ENCODE measurements around the gene IMPG1. TPM values are rescaled to one million over a fixed set of nuclear protein-coding genes. Genes with fewer than 3 reads are reported as not detected.

The IMPG1 gene
- total RNA-seq, 2 donors from 2014 or later: not detected

DNA sequence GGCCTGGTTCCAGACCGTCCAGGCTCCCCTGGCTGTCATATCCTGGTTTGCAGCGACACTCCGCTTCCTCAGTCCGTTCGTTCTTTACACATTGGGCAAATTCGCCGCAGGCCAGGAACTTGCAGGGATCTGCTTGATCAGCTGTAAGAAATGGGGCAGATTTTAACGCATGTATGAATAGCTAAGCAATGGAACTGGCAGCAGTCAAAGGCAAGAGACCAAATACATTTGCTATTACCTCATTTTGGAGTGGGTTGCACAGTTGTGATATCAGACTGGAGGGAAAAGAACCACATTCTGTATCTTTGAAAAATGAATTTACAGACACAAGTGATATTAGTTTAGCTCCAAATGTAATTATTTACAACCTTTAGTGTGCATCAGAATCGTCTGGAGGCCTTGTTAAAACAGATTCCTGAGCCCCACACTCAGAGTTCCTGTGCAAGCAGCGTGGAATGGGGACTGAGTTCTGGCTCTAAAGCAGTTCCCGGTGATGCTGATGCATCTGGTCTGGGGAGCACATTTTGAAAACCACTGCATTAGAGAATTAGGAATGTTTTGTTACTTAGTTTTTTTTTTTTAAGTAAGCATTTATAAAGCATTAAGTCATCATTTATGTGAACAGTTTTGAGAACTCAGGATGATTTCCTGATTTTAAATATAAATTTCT lies 141.3 kb downstream of the IMPG1 start:
- no peaks in the 10 kb centered on the region for H3K27me3 ChIP-seq (ENCODE audit: control insufficient read depth, insufficient read depth, low read length, poor library complexity, severe bottlenecking)

GRCh38 chr6:75926293-75927168 lies 145.9 kb downstream of the IMPG1 start:
- H3K36me3 ChIP-seq (ENCODE audit: control insufficient read depth, insufficient read depth, low read length): no peaks in the 10 kb centered on the region
- H3K4me3 ChIP-seq (ENCODE audit: low read length): no peak overlapping the region
- Mint-ChIP-seq H3K27me3 (ENCODE audit: insufficient read depth) (no peaks in the 10 kb centered on the region), H3K27ac (no peak overlapping the region), H3K9me3 (no peaks in the 10 kb centered on the region), H3K4me1 (peaks cover 4% of the 10 kb centered on the region), H3K4me3 (no peak overlapping the region), H3K36me3 (ENCODE audit: low read depth) (no peaks in the 10 kb centered on the region)
- WGBS, 2 experiments (ENCODE audit: insufficient coverage in 1 of 2, insufficient read length in 1 of 2): 85 to 92% methylated on average over 2 to 5 of the region's 5 CpGs
- no peak overlapping the region for H3K27ac ChIP-seq (ENCODE audit: low read depth, low read length)
- no peaks in the 10 kb centered on the region for H3K27me3 ChIP-seq (ENCODE audit: control insufficient read depth, insufficient read depth, low read length, poor library complexity, severe bottlenecking)
- H3K4me1 ChIP-seq (ENCODE audit: control insufficient read depth, insufficient read depth, low read length): no peaks in the 10 kb centered on the region
- no peaks in the 10 kb centered on the region for H3K9me3 ChIP-seq (ENCODE audit: control insufficient read depth, low read length)
- H3K9ac ChIP-seq (ENCODE audit: extremely low read depth, low read length, poor library complexity, severe bottlenecking): no peak overlapping the region
- TF ChIP-seq, protein P1, sequence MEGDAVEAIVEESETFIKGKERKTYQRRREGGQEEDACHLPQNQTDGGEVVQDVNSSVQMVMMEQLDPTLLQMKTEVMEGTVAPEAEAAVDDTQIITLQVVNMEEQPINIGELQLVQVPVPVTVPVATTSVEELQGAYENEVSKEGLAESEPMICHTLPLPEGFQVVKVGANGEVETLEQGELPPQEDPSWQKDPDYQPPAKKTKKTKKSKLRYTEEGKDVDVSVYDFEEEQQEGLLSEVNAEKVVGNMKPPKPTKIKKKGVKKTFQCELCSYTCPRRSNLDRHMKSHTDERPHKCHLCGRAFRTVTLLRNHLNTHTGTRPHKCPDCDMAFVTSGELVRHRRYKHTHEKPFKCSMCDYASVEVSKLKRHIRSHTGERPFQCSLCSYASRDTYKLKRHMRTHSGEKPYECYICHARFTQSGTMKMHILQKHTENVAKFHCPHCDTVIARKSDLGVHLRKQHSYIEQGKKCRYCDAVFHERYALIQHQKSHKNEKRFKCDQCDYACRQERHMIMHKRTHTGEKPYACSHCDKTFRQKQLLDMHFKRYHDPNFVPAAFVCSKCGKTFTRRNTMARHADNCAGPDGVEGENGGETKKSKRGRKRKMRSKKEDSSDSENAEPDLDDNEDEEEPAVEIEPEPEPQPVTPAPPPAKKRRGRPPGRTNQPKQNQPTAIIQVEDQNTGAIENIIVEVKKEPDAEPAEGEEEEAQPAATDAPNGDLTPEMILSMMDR (conservative IDR thresholded peaks at IDR 0.05): no peak
- DNase-seq: no peak

More for the DNA sequence above, 141.3 kb downstream of the IMPG1 start:
- no peak overlapping the region for H3K27ac ChIP-seq (ENCODE audit: low read depth, low read length)
- WGBS, 2 experiments (ENCODE audit: insufficient coverage in 1 of 2, insufficient read length in 1 of 2): 83 to 88% methylated on average over 9 to 11 of the region's 11 CpGs
- no peak for DNase-seq
- no peaks in the 10 kb centered on the region for H3K36me3 ChIP-seq (ENCODE audit: control insufficient read depth, insufficient read depth, low read length)
- TF ChIP-seq, protein P1 (conservative IDR thresholded peaks at IDR 0.05): no peak
- H3K4me3 Mint-ChIP-seq: no peak overlapping the region
- H3K9me3 Mint-ChIP-seq: no peaks in the 10 kb centered on the region
- no peak overlapping the region for H3K9ac ChIP-seq (ENCODE audit: extremely low read depth, low read length, poor library complexity, severe bottlenecking)
- H3K4me3 ChIP-seq (ENCODE audit: low read length): no peak overlapping the region
- no peaks in the 10 kb centered on the region for H3K36me3 Mint-ChIP-seq (ENCODE audit: low read depth)
- peaks cover 3% of the 10 kb centered on the region for H3K4me1 Mint-ChIP-seq
- peaks cover 18% of the 10 kb centered on the region for H3K27me3 Mint-ChIP-seq (ENCODE audit: insufficient read depth)
- no peaks in the 10 kb centered on the region for H3K4me1 ChIP-seq (ENCODE audit: control insufficient read depth, insufficient read depth, low read length)
- no peaks in the 10 kb centered on the region for H3K9me3 ChIP-seq (ENCODE audit: control insufficient read depth, low read length)
- no peak overlapping the region for H3K27ac Mint-ChIP-seq

DNA sequence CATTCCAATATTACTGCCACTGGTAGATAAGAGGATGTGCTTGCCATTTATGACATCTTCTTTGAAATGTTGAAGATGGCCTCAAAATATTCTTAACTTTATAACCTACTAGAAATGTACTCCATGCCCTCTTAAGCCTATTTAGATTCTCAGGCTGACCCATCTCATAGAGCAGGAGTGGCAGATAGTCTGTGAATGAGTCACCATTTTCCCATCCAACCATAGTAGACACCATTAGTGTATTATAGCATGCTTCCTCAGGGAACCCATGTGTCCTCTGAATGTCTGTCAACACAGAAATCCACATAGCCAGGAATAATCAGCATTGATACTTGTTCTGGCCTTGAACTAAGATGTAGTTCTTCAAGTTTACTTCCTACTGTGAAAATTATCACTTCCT lies 150.2 kb downstream of the IMPG1 start:
- Histone ChIP-seq H3K36me3 (ENCODE audit: control insufficient read depth, insufficient read depth, low read length) (peaks cover 8% of the 10 kb centered on the region), H3K4me3 (ENCODE audit: low read length) (no peak overlapping the region), H3K9me3 (ENCODE audit: control insufficient read depth, low read length) (no peaks in the 10 kb centered on the region), H3K9ac (ENCODE audit: extremely low read depth, low read length, poor library complexity, severe bottlenecking) (no peak overlapping the region), H3K27me3 (ENCODE audit: control insufficient read depth, insufficient read depth, low read length, poor library complexity, severe bottlenecking) (no peaks in the 10 kb centered on the region), H3K27ac (ENCODE audit: low read depth, low read length) (no peak overlapping the region), H3K4me1 (ENCODE audit: control insufficient read depth, insufficient read depth, low read length) (no peaks in the 10 kb centered on the region)
- TF ChIP-seq, protein P1 (conservative IDR thresholded peaks at IDR 0.05): no peak
- no peaks in the 10 kb centered on the region for H3K27me3 Mint-ChIP-seq (ENCODE audit: insufficient read depth)
- peaks cover 7% of the 10 kb centered on the region for H3K4me1 Mint-ChIP-seq
- DNase-seq: no peak
- no peak overlapping the region for H3K4me3 Mint-ChIP-seq
- no peak overlapping the region for H3K27ac Mint-ChIP-seq
- peaks cover 31% of the 10 kb centered on the region for H3K36me3 Mint-ChIP-seq (ENCODE audit: low read depth)
- H3K9me3 Mint-ChIP-seq: no peaks in the 10 kb centered on the region

Data from endodermal cell (in vitro differentiated cells).